SK-N-SH treated with all-trans-retinoic acid at 6 μM for 48 hours (cell line): ENCODE data around the gene FBLIM1.

Source experiments
- ATAC-seq: fragments of 200-7000 bp; cut with Tn5 transposase; 3 replicates; pipeline ENCODE4 v1.9.1; 2020; ENCODE audit warnings: mild to moderate bottlenecking, moderate library complexity
- ARNTL ChIP-seq: fragments of 450-650 bp; formaldehyde crosslinking; IDR thresholded peaks from 2 replicates; pipeline ENCODE4 v1.5.0; 2020; ENCODE audit warnings: low read depth, mild to moderate bottlenecking, moderate library complexity, borderline replicate concordance
- BACH2 ChIP-seq: fragments of 250-450 bp; sonication (Bioruptor Pico); IDR thresholded peaks from 2 replicates; pipeline ENCODE4 v1.9.0; 2021; ENCODE audit warnings: mild to moderate bottlenecking, borderline replicate concordance
- CREB5 ChIP-seq: fragments of 250-450 bp; sonication (Bioruptor Pico); IDR thresholded peaks from 2 replicates; pipeline ENCODE4 v1.5.1; 2020; ENCODE audit warnings: low read depth, mild to moderate bottlenecking, moderate library complexity
- CSDC2 ChIP-seq: fragments of 250-450 bp; sonication (Bioruptor Pico); IDR thresholded peaks from 2 replicates; pipeline ENCODE4 v1.5.0; 2020; ENCODE audit warnings: mild to moderate bottlenecking, moderate library complexity
- CSRNP3 ChIP-seq: fragments of 250-450 bp; sonication (Bioruptor Pico); IDR thresholded peaks from 2 replicates; pipeline ENCODE4 v1.5.1; 2021; ENCODE audit warnings: mild to moderate bottlenecking, moderate library complexity
- ESRRG ChIP-seq: fragments of 250-450 bp; sonication (Bioruptor Pico); IDR thresholded peaks from 2 replicates; pipeline ENCODE4 v1.6.1; 2021; ENCODE audit warnings: mild to moderate bottlenecking
- GLIS3 ChIP-seq: fragments of 250-450 bp; sonication (Bioruptor Pico); IDR thresholded peaks from 2 replicates; pipeline ENCODE4 v1.5.0; 2020; ENCODE audit warnings: mild to moderate bottlenecking, moderate library complexity
- ISL1 ChIP-seq: fragments of 250-450 bp; sonication (Bioruptor Pico); IDR thresholded peaks from 2 replicates; pipeline ENCODE4 v2.1.2; 2022; ENCODE audit warnings: mild to moderate bottlenecking, moderate library complexity
- OSR1 ChIP-seq: fragments of 250-450 bp; sonication (Bioruptor Pico); IDR thresholded peaks from 2 replicates; pipeline ENCODE4 v1.8.0; 2022; ENCODE audit warnings: moderate library complexity, mild to moderate bottlenecking, inconsistent platforms
- PPARA ChIP-seq: fragments of 250-450 bp; sonication (Bioruptor Pico); IDR thresholded peaks from 2 replicates; pipeline ENCODE4 v1.5.0; 2020; ENCODE audit warnings: mild to moderate bottlenecking, borderline replicate concordance
- RARB ChIP-seq: fragments of 250-450 bp; sonication (Bioruptor Pico); IDR thresholded peaks from 2 replicates; pipeline ENCODE4 v1.8.0; 2021; ENCODE audit warnings: mild to moderate bottlenecking, moderate library complexity
- SNAI2 ChIP-seq: fragments of 250-450 bp; sonication (Bioruptor Pico); IDR thresholded peaks from 2 replicates; pipeline ENCODE4 v1.5.0; 2020; ENCODE audit warnings: mild to moderate bottlenecking, moderate library complexity
- TCF4 ChIP-seq: fragments of 250-450 bp; sonication (Bioruptor Pico); IDR thresholded peaks from 2 replicates; pipeline ENCODE4 v1.8.0; 2021; ENCODE audit warnings: mild to moderate bottlenecking, moderate library complexity, borderline replicate concordance
- TOX ChIP-seq: fragments of 250-450 bp; sonication (Bioruptor Pico); IDR thresholded peaks from 2 replicates; pipeline ENCODE4 v1.8.0; 2021; ENCODE audit warnings: mild to moderate bottlenecking, moderate library complexity, borderline replicate concordance
- ZC3H10 ChIP-seq: fragments of 250-450 bp; sonication (Bioruptor Pico); IDR thresholded peaks from 2 replicates; pipeline ENCODE4 v1.5.1; 2021; ENCODE audit warnings: mild to moderate bottlenecking, moderate library complexity
- ZFP3 ChIP-seq: fragments of 250-450 bp; sonication (Bioruptor Pico); IDR thresholded peaks from 2 replicates; pipeline ENCODE4 v1.5.0; 2020; ENCODE audit warnings: mild to moderate bottlenecking, moderate library complexity
- ZFP30 ChIP-seq: fragments of 450-650 bp; formaldehyde crosslinking; IDR thresholded peaks from 2 replicates; pipeline ENCODE4 v1.5.0; 2022; ENCODE audit warnings: mild to moderate bottlenecking, moderate library complexity
- ZNF565 ChIP-seq: fragments of 450-650 bp; formaldehyde crosslinking; conservative IDR thresholded peaks from 2 replicates; pipeline ENCODE4 v1.5.0; 2020; ENCODE audit warnings: low read depth, mild to moderate bottlenecking, moderate library complexity
- ZNF70 ChIP-seq: fragments of 450-650 bp; formaldehyde crosslinking; IDR thresholded peaks from 2 replicates; pipeline ENCODE4 v1.5.0; 2020; ENCODE audit warnings: mild to moderate bottlenecking, moderate library complexity
- ZNF8 ChIP-seq: fragments of 450-650 bp; formaldehyde crosslinking; IDR thresholded peaks from 2 replicates; pipeline ENCODE4 v1.5.0; 2020; ENCODE audit warnings: mild to moderate bottlenecking, moderate library complexity
- TF ChIP-seq, protein P1 (sequence below): fragments of 250-450 bp; sonication (Bioruptor Pico); IDR thresholded peaks from 2 replicates; pipeline ENCODE4 v1.8.0; 2020; ENCODE audit warnings: mild to moderate bottlenecking, moderate library complexity, borderline replicate concordance
- TF ChIP-seq, protein P2 (sequence below): fragments of 250-450 bp; sonication (Bioruptor Pico); IDR thresholded peaks from 2 replicates; pipeline ENCODE4 v1.5.0; 2020; ENCODE audit warnings: mild to moderate bottlenecking, moderate library complexity

Gene FBLIM1

GRCh38 chr1:15771836-15772515 is 13.4 kb downstream of the FBLIM1 start:
- TF ChIP-seq ZFP30 (CRISPR knock-in tag) (no peak), CREB5 (CRISPR knock-in tag) (no peak), BACH2 (CRISPR knock-in tag) (no peak), ZNF70 (CRISPR knock-in tag) (no peak), ISL1 (CRISPR knock-in tag) (no peak), ESRRG (CRISPR knock-in tag) (no peak), CSRNP3 (no peak), ARNTL (no peak), TOX (no peak), ZNF8 (CRISPR knock-in tag) (no peak), TCF4 (no peak), RARB (CRISPR knock-in tag) (no peak), ZFP3 (CRISPR knock-in tag) (no peak), SNAI2 (CRISPR knock-in tag) (no peak), GLIS3 (CRISPR knock-in tag) (no peak)
- TF ChIP-seq, protein P1, sequence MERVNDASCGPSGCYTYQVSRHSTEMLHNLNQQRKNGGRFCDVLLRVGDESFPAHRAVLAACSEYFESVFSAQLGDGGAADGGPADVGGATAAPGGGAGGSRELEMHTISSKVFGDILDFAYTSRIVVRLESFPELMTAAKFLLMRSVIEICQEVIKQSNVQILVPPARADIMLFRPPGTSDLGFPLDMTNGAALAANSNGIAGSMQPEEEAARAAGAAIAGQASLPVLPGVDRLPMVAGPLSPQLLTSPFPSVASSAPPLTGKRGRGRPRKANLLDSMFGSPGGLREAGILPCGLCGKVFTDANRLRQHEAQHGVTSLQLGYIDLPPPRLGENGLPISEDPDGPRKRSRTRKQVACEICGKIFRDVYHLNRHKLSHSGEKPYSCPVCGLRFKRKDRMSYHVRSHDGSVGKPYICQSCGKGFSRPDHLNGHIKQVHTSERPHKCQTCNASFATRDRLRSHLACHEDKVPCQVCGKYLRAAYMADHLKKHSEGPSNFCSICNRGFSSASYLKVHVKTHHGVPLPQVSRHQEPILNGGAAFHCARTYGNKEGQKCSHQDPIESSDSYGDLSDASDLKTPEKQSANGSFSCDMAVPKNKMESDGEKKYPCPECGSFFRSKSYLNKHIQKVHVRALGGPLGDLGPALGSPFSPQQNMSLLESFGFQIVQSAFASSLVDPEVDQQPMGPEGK (CRISPR knock-in tag), result no peak
- no peak for ATAC-seq

DNA sequence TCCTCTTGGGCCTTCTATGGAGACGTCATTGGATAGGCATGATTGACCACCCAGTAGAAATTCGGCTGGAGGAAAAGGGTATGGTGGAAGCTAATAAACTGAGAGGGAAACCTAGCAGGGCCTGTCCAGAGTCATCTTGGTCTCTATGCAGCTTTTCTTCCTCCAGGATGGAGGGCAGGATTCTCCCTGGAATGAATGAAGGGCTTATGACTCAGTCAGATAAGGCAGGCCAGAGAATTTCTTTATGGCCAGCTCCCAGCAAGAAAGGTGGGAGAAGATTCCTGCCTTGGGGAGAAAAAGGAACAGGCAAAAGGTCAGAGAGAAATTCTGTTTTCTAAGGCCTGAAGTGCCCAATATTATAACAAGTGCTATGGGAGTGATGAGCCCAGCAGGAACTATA is 17.1 kb downstream of the FBLIM1 start:
- ATAC-seq, result no peak
- TF ChIP-seq TOX, result no peak
- TF ChIP-seq OSR1 (CRISPR knock-in tag), result no peak
- TF ChIP-seq ZNF70 (CRISPR knock-in tag), result no peak
- no peak for TF ChIP-seq RARB (CRISPR knock-in tag)
- TF ChIP-seq ZNF8 (CRISPR knock-in tag), result no peak
- no peak for TF ChIP-seq SNAI2 (CRISPR knock-in tag)
- TF ChIP-seq, protein P2, sequence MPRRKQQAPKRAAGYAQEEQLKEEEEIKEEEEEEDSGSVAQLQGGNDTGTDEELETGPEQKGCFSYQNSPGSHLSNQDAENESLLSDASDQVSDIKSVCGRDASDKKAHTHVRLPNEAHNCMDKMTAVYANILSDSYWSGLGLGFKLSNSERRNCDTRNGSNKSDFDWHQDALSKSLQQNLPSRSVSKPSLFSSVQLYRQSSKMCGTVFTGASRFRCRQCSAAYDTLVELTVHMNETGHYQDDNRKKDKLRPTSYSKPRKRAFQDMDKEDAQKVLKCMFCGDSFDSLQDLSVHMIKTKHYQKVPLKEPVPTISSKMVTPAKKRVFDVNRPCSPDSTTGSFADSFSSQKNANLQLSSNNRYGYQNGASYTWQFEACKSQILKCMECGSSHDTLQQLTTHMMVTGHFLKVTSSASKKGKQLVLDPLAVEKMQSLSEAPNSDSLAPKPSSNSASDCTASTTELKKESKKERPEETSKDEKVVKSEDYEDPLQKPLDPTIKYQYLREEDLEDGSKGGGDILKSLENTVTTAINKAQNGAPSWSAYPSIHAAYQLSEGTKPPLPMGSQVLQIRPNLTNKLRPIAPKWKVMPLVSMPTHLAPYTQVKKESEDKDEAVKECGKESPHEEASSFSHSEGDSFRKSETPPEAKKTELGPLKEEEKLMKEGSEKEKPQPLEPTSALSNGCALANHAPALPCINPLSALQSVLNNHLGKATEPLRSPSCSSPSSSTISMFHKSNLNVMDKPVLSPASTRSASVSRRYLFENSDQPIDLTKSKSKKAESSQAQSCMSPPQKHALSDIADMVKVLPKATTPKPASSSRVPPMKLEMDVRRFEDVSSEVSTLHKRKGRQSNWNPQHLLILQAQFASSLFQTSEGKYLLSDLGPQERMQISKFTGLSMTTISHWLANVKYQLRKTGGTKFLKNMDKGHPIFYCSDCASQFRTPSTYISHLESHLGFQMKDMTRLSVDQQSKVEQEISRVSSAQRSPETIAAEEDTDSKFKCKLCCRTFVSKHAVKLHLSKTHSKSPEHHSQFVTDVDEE (CRISPR knock-in tag), result no peak
- TF ChIP-seq ARNTL, result no peak
- TF ChIP-seq GLIS3 (CRISPR knock-in tag), result no peak
- no peak for TF ChIP-seq ESRRG (CRISPR knock-in tag)
- no peak for TF ChIP-seq PPARA (CRISPR knock-in tag)
- no peak for TF ChIP-seq ZC3H10
- TF ChIP-seq ZNF565, result no peak
- no peak for TF ChIP-seq ZFP3 (CRISPR knock-in tag)
- TF ChIP-seq, all 23 proteins: peak for 0

GRCh38 chr1:15777909-15778707 is 19.5 kb downstream of the FBLIM1 start:
- TF ChIP-seq ARNTL, result no peak
- TF ChIP-seq ZFP3 (CRISPR knock-in tag), result peak; percentile 93
- ATAC-seq, result no peak

GRCh38 chr1:15785683-15786082 is 27.1 kb downstream of the FBLIM1 start:
- ATAC-seq, result no peak
- TF ChIP-seq SNAI2 (CRISPR knock-in tag) (no peak), ZFP3 (CRISPR knock-in tag) (no peak), ZNF8 (CRISPR knock-in tag) (no peak), ARNTL (no peak), PPARA (CRISPR knock-in tag) (no peak), GLIS3 (CRISPR knock-in tag) (no peak), CREB5 (CRISPR knock-in tag) (no peak), ESRRG (CRISPR knock-in tag) (no peak), CSDC2 (CRISPR knock-in tag) (no peak)
- TF ChIP-seq, protein P1 (CRISPR knock-in tag), result no peak
